T-helper 17 cell (primary cell): ENCODE data around the gene TFPI. TPM values are rescaled to one million over a fixed set of nuclear protein-coding genes. Genes with fewer than 3 reads are reported as not detected.

ENCODE experiments used
- ATAC-seq: fragments of 150-1000 bp; cut with Tn5 transposase; 2 replicates; pipeline ENCODE4 v1.10.0; 2021; ENCODE audit warnings: mild to moderate bottlenecking, moderate library complexity
- DNase-seq, 3 donors: peaks; one replicate each; pipeline versions ENCODE4 v3.0.0 to v3.0.0-alpha.2; 2020 to 2021
- H3K9me3 ChIP-seq: one replicate; pipeline ENCODE4 v1.7.0; 2013; ENCODE audit warnings: low read length, mild to moderate bottlenecking; ENCODE audit not compliant: control insufficient read depth, poor library complexity, severe bottlenecking
- H3K27ac Mint-ChIP-seq: one replicate; pipeline ENCODE4 v1.8.0; 2022; ENCODE audit warnings: mild to moderate bottlenecking, moderate library complexity, mixed read lengths
- H3K27me3 Mint-ChIP-seq: one replicate; pipeline ENCODE4 v1.8.0; 2022; ENCODE audit warnings: mixed read lengths
- H3K36me3 Mint-ChIP-seq: one replicate; pipeline ENCODE4 v1.8.0; 2022; ENCODE audit warnings: low read depth, mixed read lengths
- H3K4me1 Mint-ChIP-seq: one replicate; pipeline ENCODE4 v1.8.0; 2022; ENCODE audit warnings: mild to moderate bottlenecking, mixed read lengths
- H3K4me3 Mint-ChIP-seq: one replicate; pipeline ENCODE4 v1.8.0; 2022; ENCODE audit warnings: mild to moderate bottlenecking, moderate library complexity, mixed read lengths
- total RNA-seq, 4 donors: library from RNA in 2 of 4; stranded (reverse) in 2 of 4; gene quantifications; one replicate each; pipeline ENCODE4 v1.2.3 and lab custom pipeline; 2022 to 2026

TFPI gene
- total RNA-seq, 2 donors from 2014 or later: 0.32 to 4.8 TPM

DNA sequence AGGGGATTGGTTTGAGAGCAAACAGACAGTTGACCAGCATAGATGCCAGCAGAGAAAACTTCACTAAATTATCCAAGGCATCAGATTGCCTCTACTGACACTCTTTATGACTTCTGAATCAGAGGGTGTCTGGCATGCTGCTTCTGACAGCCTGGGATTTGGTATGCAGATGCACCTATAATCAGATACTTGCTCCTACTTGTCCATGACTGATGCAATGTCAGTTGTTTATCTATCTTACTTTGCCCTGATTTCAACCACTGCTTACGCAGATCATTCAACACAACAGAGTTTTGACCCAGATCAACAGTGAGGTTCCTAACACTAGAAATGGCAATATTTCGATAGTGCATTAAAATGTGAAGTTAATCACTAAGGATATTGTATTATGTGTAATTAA, 83.5 kb downstream of the TFPI start:
- Mint-ChIP-seq H3K27ac (no peak overlapping the region), H3K36me3 (no peaks in the 10 kb centered on the region), H3K27me3 (no peaks in the 10 kb centered on the region), H3K4me3 (no peak overlapping the region), H3K4me1 (peaks cover 2% of the 10 kb centered on the region)
- no peaks in the 10 kb centered on the region for H3K9me3 ChIP-seq
- ATAC-seq: no peak
- no peak for DNase-seq

DNA sequence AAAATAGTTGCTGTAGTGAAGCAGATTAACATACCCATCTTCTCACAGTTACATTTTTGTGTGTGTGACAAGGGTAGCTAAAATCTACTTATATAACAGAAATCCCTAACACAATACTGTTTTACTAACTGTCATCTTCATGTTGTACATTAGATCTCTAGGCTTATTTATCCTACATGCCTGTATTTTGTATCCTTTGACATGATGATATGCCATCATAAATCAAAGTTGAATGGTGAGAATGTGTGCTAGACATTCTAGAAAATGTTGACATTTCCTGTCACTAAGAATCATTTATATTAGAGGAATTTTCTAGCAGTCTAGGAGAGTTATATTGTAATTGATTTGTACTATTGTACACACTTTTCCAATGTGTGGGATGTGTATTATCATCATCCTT, 84.7 kb downstream of the TFPI start:
- DNase-seq: no peak
- Mint-ChIP-seq H3K4me1 (peaks cover 2% of the 10 kb centered on the region), H3K27me3 (no peaks in the 10 kb centered on the region), H3K4me3 (no peak overlapping the region), H3K36me3 (no peaks in the 10 kb centered on the region), H3K27ac (no peak overlapping the region)
- ATAC-seq: no peak
- no peaks in the 10 kb centered on the region for H3K9me3 ChIP-seq

DNA sequence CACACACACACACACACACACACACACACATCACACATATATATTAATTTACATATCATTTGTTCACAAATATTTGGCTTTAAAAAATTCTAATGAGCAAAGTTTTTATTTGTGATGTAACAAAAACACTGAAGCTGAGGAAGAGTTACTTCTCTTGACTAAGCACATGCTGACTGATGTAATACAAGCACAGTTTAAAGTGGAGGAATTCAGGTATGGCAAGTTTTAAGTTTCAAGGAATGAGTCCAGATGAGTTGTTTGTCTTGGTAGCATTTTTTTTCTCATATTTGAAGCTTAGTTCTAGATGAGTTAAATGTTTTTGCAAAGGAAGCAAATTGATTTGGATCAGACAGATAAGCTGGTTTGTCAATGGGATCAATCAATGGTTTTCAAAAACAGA, 86.0 kb downstream of the TFPI start:
- Mint-ChIP-seq H3K27me3 (no peaks in the 10 kb centered on the region), H3K4me3 (no peak overlapping the region), H3K4me1 (peaks cover 2% of the 10 kb centered on the region), H3K36me3 (no peaks in the 10 kb centered on the region), H3K27ac (no peak overlapping the region)
- ATAC-seq (no peak), DNase-seq (no peak)
- no peaks in the 10 kb centered on the region for H3K9me3 ChIP-seq

DNA sequence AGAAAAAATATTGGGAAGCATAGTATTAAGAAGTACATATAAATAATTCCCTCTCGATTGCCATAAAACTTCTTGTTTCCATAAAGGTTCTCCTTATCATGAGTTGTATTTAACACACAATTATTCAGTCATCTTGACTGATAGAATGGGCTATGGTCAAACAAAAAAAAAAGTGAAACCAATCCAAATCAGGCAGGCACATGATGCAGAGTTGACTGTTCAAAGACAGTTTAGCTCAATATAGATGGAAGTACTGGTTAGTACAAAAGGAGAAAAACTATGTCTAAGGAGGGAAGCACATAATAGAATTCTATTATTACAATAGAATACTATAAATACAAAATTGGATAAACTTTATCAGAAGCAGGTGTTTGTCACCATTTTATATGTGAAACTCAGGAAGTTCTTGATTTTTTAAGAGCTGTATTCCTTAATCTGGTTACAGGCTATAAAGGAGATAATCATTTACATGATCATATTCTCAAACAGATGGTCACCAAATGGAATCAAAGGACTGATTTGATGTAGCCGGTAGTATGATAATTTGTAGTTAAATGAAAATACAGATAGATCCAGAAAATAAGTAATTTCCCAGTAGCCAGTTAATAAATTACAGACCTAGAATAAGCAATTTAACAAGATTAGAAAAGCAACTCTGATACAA, 88.0 kb downstream of the TFPI start:
- Mint-ChIP-seq H3K27me3 (no peaks in the 10 kb centered on the region), H3K4me1 (peaks cover 2% of the 10 kb centered on the region), H3K36me3 (no peaks in the 10 kb centered on the region), H3K4me3 (no peak overlapping the region), H3K27ac (no peak overlapping the region)
- ATAC-seq (no peak), DNase-seq (no peak)
- H3K9me3 ChIP-seq: no peaks in the 10 kb centered on the region

DNA sequence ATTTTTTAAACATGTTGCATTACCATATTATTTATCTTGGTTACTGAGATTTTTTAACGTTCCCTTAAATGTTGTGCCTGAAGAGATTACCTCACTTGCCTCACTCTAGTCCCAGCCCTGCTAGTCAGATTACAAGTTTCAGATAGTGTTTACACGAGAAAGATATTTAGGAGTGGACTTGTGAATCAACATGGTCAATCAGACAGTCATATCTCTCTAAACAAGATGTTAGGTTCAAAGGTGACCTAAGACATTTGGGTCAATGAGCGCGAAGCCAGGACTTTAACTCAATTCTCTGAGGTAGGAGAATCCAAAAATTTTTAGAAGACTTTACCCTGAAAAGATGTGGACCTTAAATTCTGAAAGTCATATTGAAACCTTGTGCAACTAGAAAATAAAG, 91.4 kb downstream of the TFPI start:
- DNase-seq: no peak
- no peak overlapping the region for H3K4me3 Mint-ChIP-seq
- H3K36me3 Mint-ChIP-seq: no peaks in the 10 kb centered on the region
- no peak overlapping the region for H3K27ac Mint-ChIP-seq
- H3K9me3 ChIP-seq: no peaks in the 10 kb centered on the region
- no peaks in the 10 kb centered on the region for H3K27me3 Mint-ChIP-seq
- no peak for ATAC-seq
- H3K4me1 Mint-ChIP-seq: peaks cover 2% of the 10 kb centered on the region

DNA sequence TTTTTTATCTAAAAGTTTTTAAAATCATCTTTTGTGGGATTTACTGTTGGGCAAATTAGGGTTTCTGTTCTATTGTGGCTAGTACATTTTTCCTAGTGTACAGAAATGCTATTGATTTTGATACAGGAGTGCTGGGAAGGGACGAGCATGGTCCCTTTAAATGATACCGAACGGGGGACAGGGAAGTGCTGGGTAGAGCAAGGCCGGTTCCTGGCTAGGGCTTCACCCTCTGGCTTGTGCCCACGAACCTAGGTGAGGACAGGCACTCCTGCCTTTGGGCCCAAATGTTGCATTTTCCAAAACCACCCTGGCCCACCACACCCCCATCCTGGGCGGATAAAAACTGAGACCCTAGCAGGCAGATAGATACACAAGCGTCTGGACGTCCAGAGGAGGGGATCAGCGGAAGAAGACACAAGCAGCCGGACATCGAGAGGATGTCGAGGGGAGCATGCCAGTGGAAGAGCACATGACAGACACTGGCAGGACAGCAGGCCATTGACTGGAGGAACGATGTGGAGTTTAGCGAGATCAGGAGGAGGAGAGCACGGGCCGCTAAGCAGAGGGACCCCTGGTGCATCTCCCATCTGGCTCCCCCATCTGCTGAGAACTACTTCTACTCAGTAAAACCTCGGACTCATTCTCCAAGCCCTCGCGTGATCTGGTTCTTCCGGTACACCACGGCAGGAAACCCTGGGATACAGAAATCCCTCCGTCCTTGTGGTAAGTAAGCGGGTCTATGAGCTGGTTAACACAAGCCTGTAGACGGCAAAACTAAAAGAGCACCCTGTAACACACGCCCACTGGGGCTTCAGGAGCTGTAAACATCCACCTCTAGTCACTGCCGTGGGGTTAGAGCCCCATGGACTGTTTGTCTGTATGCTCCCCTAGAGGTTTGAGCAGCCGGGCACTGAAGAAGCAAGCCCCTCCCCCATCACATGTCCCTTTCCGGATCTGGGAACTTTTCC, 92.7 kb downstream of the TFPI start:
- H3K36me3 Mint-ChIP-seq: no peaks in the 10 kb centered on the region
- H3K4me3 Mint-ChIP-seq: no peak overlapping the region
- no peaks in the 10 kb centered on the region for H3K9me3 ChIP-seq
- H3K27ac Mint-ChIP-seq: no peak overlapping the region
- H3K4me1 Mint-ChIP-seq: peaks cover 2% of the 10 kb centered on the region
- ATAC-seq (no peak), DNase-seq (no peak)
- no peaks in the 10 kb centered on the region for H3K27me3 Mint-ChIP-seq

DNA sequence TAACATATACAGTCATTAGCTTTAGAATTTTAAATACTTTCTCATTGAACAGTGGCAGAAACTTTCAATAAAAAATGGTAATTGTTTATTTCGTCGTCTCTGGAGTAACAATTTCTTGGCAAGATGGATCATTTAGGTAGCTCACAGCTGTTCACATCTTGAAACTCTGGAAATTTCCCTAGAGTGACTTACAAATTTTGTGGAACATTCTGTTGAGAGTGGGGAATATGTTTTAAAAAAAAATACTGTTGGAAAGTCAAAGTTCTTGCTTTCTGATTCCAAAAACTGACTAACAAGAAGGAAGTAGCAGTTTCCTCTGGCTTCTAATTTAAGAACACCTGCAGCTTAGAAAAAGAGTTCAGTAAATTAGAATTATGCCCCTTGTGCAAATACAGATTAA, 95.0 kb downstream of the TFPI start:
- Mint-ChIP-seq H3K4me3 (no peak overlapping the region), H3K27me3 (peaks cover under 1% of the 10 kb centered on the region), H3K4me1 (no peaks in the 10 kb centered on the region), H3K36me3 (no peaks in the 10 kb centered on the region), H3K27ac (no peak overlapping the region)
- H3K9me3 ChIP-seq: no peaks in the 10 kb centered on the region
- ATAC-seq (no peak), DNase-seq (no peak)

DNA sequence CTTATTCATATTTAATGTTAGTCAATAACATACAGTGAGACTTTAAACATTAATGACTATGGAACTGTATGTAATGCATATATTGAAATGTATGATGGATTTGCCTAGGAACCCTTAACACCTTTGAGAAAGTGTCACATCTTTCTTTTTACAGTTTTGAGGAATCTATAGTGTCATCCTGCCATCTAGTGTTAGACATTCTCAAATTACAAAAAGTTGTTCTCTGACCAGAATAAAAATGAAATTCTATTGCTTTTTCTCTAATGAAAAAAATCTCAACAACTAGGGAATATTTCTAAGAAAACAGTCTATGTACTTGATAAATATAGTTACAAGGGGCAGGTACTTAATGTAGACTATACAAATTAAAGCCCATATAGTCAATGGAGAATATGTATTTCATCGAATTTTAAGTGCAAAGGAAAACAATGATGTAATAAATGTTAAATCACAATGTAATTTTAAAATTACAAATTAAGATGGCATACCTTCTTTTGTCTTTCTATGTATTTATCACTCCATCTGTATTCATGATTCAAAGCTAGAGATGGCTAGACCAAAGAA, 101.1 kb downstream of the TFPI start:
- no peak overlapping the region for H3K4me3 Mint-ChIP-seq
- no peak overlapping the region for H3K27ac Mint-ChIP-seq
- H3K27me3 Mint-ChIP-seq: peaks cover 6% of the 10 kb centered on the region
- H3K4me1 Mint-ChIP-seq: peaks cover 5% of the 10 kb centered on the region
- no peaks in the 10 kb centered on the region for H3K36me3 Mint-ChIP-seq
- no peaks in the 10 kb centered on the region for H3K9me3 ChIP-seq
- no peak for DNase-seq
- ATAC-seq: no peak

DNA sequence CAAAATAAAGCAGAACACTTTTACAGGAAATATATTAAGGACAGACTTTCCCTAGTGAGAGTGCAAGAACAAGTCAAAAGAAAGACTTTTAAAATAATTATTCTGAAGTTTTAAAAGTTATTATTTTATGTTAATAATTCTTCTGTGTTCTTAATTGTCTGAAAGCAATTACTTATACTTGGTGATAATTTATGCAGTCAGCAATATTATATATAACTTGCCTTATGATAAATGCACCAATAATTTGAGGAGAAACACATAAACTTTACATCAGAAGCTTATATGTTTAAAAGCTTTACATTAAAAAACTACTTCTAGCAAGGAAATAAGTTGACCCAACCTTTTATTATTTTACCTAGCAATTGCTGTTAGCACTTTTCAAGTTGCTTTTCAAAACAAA, 102.7 kb downstream of the TFPI start:
- Mint-ChIP-seq H3K4me1 (peaks cover 6% of the 10 kb centered on the region), H3K27ac (no peak overlapping the region), H3K4me3 (no peak overlapping the region), H3K36me3 (no peaks in the 10 kb centered on the region), H3K27me3 (peaks cover 6% of the 10 kb centered on the region)
- ATAC-seq (no peak), DNase-seq (no peak)
- H3K9me3 ChIP-seq: no peaks in the 10 kb centered on the region

DNA sequence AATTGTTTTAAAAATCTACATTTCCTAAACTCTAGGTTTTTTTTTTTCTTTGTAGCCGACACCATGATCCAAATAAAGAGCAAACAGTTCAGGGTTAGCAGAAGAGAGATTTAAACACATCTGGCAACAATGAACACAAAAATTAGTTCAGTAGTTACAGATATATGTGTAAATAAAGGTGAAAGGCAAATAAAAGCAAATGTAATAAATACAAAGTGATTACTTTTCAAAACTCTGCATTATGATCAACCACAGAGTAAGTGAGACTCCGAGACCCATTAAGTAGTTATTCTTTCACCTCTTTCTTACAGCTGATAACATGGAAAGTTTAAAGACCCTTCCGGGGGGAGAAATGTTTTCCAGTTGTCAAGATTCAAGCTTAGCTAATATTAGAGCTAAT, 106.9 kb downstream of the TFPI start:
- Mint-ChIP-seq H3K4me3 (no peak overlapping the region), H3K4me1 (peaks cover 6% of the 10 kb centered on the region), H3K27ac (no peak overlapping the region), H3K27me3 (no peaks in the 10 kb centered on the region), H3K36me3 (no peaks in the 10 kb centered on the region)
- ATAC-seq: no peak
- no peak for DNase-seq
- H3K9me3 ChIP-seq: no peaks in the 10 kb centered on the region

DNA sequence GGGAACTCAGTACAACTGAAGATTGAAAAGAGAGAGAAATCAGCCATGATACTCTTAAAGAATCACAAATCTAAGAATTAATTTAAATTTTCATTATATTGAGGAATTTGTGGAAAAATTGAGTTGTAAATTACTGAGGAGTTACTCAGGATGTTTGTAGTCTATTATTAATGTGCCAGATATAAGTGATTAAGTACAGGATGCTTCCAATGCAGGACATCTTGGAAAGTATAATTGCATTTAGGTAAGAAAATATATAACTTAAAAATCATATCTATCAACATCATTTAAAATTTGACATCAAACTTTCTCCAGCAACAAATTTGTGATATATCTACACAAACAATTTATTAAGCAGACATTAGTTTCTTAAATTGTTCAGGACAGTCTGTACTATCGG, 107.5 kb downstream of the TFPI start:
- H3K36me3 Mint-ChIP-seq: no peaks in the 10 kb centered on the region
- H3K27me3 Mint-ChIP-seq: no peaks in the 10 kb centered on the region
- no peak overlapping the region for H3K4me3 Mint-ChIP-seq
- H3K4me1 Mint-ChIP-seq: peaks cover 6% of the 10 kb centered on the region
- ATAC-seq (no peak), DNase-seq (no peak)
- no peak overlapping the region for H3K27ac Mint-ChIP-seq
- H3K9me3 ChIP-seq: no peaks in the 10 kb centered on the region

DNA sequence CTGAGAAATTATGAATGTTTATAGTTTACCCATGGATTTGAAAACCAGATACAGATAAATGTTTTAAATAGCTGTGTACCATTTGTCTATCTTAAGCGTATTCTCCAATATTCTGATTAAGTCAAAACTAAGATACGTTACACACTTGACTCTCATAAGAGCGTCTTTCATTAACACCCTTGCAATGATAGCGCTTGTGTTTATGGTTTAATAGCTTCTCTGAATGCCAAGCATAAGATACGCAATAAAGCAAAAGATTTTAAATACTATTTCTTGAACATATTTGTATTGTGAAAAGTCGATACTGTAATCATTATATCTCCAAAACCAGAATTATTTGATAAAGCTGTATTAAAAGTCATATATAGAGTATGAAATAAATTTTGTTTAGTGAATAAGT, 109.2 kb downstream of the TFPI start:
- Mint-ChIP-seq H3K4me1 (peaks cover 6% of the 10 kb centered on the region), H3K27me3 (no peaks in the 10 kb centered on the region), H3K27ac (no peak overlapping the region), H3K4me3 (no peak overlapping the region), H3K36me3 (no peaks in the 10 kb centered on the region)
- DNase-seq (no peak), ATAC-seq (no peak)
- no peaks in the 10 kb centered on the region for H3K9me3 ChIP-seq

DNA sequence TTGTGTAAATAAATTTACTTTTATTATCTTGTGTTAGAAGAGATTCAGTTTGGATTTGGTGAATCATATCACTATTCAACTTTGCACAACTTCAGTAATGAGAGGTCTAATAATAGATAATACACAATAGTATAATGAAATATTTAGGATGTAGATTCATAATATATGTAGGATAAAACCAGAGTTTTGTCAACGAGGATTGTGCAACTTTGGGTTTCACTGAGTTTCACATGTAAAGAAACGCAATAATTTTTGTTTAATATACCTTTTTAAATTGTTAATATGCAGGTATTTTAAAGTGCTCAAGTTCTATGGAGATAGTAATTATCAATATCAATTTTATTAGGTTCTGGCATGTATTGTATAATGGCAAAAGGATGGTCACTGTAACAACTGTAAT, 111.5 kb downstream of the TFPI start:
- DNase-seq: no peak
- H3K9me3 ChIP-seq: no peaks in the 10 kb centered on the region
- Mint-ChIP-seq H3K27me3 (no peaks in the 10 kb centered on the region), H3K4me3 (no peak overlapping the region), H3K27ac (no peak overlapping the region), H3K36me3 (no peaks in the 10 kb centered on the region), H3K4me1 (no peaks in the 10 kb centered on the region)
- ATAC-seq: no peak
